ENCODE measurements around the gene MTG2. TPM values are rescaled to one million over a fixed set of nuclear protein-coding genes. Genes with fewer than 3 reads are reported as not detected.

The MTG2 gene
- polyA plus RNA-seq, 1 of the 3 experiments (the other 2 are of a cell fraction) = 42.9 TPM

DNA sequence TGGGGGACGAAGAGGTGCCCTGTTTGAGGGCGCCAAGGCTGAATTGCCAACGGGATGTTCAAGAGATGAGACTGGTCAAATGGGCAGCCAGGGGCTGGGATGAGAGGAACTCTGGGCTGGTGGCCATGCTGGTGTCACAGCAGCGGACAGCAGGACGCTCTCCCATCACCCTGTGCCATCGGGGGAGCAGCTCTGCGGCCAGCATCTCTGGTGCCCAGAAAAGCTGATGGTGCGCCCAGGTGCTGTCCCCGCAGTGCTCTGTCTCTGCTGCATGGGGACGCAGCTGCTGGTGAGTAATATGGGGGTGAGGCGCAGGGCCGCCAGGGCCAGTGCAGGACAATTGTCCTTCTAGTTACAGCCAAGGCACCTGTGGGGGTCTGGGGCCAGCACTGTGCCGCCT is 42.2 kb downstream of the MTG2 start:
- H3K9me3 ChIP-seq = no peaks in the 10 kb centered on the region
- POLR2A ChIA-PET = no interaction called here
- H3F3A ChIP-seq (replicated peaks; ENCODE audit: insufficient read depth) = peaks cover 7% of the 10 kb centered on the region
- H3K9me2 ChIP-seq = no peaks in the 10 kb centered on the region
- CTCF ChIA-PET = interaction anchor here (1.1 to 1.2 kb wide), 2 partner anchors 81 to 157 kb away, joined by 3 read pairs; no protein-coding TSS in a partner anchor
- no peaks in the 10 kb centered on the region for H3K36me3 ChIP-seq (replicated peaks in 1 of 2; ENCODE audit: control insufficient read depth in 1 of 2, insufficient read depth in 2 of 2, low read length in 1 of 2)
- peaks cover 0 to 12% of the 10 kb centered on the region in 2 experiments; a peak in 1 of 4 replicates for H3K4me1 ChIP-seq (ENCODE audit: control insufficient read depth in 1 of 2, insufficient read depth in 2 of 2, low read depth in 1 of 2, low read length in 1 of 2)
- H3K4me3 ChIP-seq (ENCODE audit: low read depth in 2 of 2, low read length in 1 of 2) = no peak overlapping the region
- H3K4me2 ChIP-seq = no peak overlapping the region
- H3K9ac ChIP-seq = no peak overlapping the region
- WGBS (ENCODE audit: low lambda C conversion rate) = 66% methylated on average over 4 of the region's 13 CpGs
- 0 out of 2 replicates have a peak, but pooled peaks cover 8% of the 10 kb centered on the region for H4K20me1 ChIP-seq (ENCODE audit: insufficient read depth)
- H2AFZ ChIP-seq (ENCODE audit: low read depth) = no peak overlapping the region
- H3K27me3 ChIP-seq (ENCODE audit: insufficient read depth) = peaks cover 30% of the 10 kb centered on the region
- TF ChIP-seq GATA2 (CRISPR knock-in tag; IDR thresholded peaks at IDR 0.05) (no peak), MEF2A (IDR thresholded peaks at IDR 0.05; ENCODE audit: borderline replicate concordance, low read depth) (no peak), NFIC (IDR thresholded peaks at IDR 0.05; ENCODE audit: borderline replicate concordance) (no peak), FOXJ3 (CRISPR knock-in tag; IDR thresholded peaks at IDR 0.05) (no peak), RXRA (IDR thresholded peaks at IDR 0.05; ENCODE audit: borderline replicate concordance, low read depth) (no peak), JUND (IDR thresholded peaks at IDR 0.05) (no peak), SMC3 (IDR thresholded peaks at IDR 0.05; ENCODE audit: low read depth, low read length) (no peak)
- TF ChIP-seq, protein P1, sequence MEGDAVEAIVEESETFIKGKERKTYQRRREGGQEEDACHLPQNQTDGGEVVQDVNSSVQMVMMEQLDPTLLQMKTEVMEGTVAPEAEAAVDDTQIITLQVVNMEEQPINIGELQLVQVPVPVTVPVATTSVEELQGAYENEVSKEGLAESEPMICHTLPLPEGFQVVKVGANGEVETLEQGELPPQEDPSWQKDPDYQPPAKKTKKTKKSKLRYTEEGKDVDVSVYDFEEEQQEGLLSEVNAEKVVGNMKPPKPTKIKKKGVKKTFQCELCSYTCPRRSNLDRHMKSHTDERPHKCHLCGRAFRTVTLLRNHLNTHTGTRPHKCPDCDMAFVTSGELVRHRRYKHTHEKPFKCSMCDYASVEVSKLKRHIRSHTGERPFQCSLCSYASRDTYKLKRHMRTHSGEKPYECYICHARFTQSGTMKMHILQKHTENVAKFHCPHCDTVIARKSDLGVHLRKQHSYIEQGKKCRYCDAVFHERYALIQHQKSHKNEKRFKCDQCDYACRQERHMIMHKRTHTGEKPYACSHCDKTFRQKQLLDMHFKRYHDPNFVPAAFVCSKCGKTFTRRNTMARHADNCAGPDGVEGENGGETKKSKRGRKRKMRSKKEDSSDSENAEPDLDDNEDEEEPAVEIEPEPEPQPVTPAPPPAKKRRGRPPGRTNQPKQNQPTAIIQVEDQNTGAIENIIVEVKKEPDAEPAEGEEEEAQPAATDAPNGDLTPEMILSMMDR (IDR thresholded peaks at IDR 0.05) = no peak
- TF ChIP-seq, protein P2, sequence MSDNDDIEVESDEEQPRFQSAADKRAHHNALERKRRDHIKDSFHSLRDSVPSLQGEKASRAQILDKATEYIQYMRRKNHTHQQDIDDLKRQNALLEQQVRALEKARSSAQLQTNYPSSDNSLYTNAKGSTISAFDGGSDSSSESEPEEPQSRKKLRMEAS (IDR thresholded peaks at IDR 0.05; ENCODE audit: low read depth) = no peak
- TF ChIP-seq, protein P3, sequence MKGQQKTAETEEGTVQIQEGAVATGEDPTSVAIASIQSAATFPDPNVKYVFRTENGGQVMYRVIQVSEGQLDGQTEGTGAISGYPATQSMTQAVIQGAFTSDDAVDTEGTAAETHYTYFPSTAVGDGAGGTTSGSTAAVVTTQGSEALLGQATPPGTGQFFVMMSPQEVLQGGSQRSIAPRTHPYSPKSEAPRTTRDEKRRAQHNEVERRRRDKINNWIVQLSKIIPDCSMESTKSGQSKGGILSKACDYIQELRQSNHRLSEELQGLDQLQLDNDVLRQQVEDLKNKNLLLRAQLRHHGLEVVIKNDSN (IDR thresholded peaks at IDR 0.05; ENCODE audit: borderline replicate concordance, low read depth) = no peak
- TF ChIP-seq, protein P4, sequence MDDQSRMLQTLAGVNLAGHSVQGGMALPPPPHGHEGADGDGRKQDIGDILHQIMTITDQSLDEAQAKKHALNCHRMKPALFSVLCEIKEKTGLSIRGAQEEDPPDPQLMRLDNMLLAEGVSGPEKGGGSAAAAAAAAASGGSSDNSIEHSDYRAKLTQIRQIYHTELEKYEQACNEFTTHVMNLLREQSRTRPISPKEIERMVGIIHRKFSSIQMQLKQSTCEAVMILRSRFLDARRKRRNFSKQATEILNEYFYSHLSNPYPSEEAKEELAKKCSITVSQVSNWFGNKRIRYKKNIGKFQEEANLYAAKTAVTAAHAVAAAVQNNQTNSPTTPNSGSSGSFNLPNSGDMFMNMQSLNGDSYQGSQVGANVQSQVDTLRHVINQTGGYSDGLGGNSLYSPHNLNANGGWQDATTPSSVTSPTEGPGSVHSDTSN (IDR thresholded peaks at IDR 0.05) = no peak
- no peak overlapping the region for H3K27ac ChIP-seq (ENCODE audit: low read depth in 2 of 2, low read length in 1 of 2)
- DNase-seq = no peak
- no peaks in the 10 kb centered on the region for H3K79me2 ChIP-seq (ENCODE audit: insufficient read depth)

DNA sequence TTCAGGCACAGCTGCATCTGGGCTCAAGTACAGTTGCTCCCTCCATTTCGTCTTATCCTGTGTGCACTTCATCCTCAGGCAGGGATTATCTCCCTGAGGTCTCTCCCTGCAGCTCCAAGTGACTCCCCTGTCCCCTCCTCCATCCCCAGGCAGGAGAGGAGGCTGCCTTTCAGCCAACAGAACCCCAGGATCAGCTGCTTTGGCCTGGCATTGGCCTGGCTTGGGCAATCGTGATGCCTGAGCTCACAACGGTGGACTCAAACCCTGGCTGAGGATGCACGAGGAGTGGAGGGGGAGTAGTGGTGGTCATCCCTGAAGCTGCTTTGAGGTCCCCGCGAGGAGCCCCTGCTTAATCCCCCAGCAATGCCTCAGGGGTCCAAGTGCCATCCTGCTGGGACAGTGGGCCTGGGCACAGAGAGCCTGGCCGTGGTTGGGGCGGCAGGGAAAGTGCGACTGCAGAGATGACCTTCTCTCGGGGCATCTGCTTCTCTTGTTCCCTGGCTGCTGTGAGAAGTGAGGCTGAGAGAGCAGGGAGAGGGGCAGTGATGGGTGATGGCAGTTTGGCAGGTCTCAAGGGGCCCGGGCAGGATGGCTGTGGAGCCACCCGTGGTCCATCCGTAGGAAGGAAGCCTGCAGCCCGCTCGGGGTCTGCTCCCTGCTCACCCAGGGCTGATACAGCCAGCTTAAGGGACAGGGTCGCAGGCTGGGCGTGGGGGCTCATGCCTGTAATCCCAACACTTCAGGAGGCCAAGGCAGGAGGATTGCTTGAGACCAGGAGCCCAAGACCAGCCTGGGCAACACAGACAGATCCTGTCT is 43.2 kb downstream of the MTG2 start:
- Histone ChIP-seq H3K9me2 (no peaks in the 10 kb centered on the region), H3K4me3 (ENCODE audit: low read depth in 2 of 2, low read length in 1 of 2) (no peak overlapping the region), H2AFZ (ENCODE audit: low read depth) (no peak overlapping the region), H4K20me1 (ENCODE audit: insufficient read depth) (0 out of 2 replicates have a peak, but pooled peaks cover under 1% of the 10 kb centered on the region), H3K36me3 (replicated peaks in 1 of 2; ENCODE audit: control insufficient read depth in 1 of 2, insufficient read depth in 2 of 2, low read length in 1 of 2) (no peaks in the 10 kb centered on the region), H3K9me3 (no peaks in the 10 kb centered on the region), H3K9ac (no peak overlapping the region), H3K4me2 (no peak overlapping the region), H3K79me2 (ENCODE audit: insufficient read depth) (no peaks in the 10 kb centered on the region), H3K27me3 (ENCODE audit: insufficient read depth) (peaks cover 24% of the 10 kb centered on the region), H3F3A (replicated peaks; ENCODE audit: insufficient read depth) (peaks cover 7% of the 10 kb centered on the region), H3K4me1 (ENCODE audit: control insufficient read depth in 1 of 2, insufficient read depth in 2 of 2, low read depth in 1 of 2, low read length in 1 of 2) (peaks cover 0 to 7% of the 10 kb centered on the region in 2 experiments; a peak in 1 of 4 replicates), H3K27ac (ENCODE audit: low read depth in 2 of 2, low read length in 1 of 2) (no peak overlapping the region)
- DNase-seq = no peak
- POLR2A ChIA-PET = no interaction called here
- WGBS (ENCODE audit: low lambda C conversion rate) = 53% methylated on average over 16 of the region's 17 CpGs
- CTCF ChIA-PET = interaction anchor here (0.9 to 1.7 kb wide), 4 partner anchors 10 to 257 kb away, joined by 3 to 6 read pairs (median 3); no protein-coding TSS in a partner anchor
- TF ChIP-seq YY1 (IDR thresholded peaks at IDR 0.05; ENCODE audit: low read depth) (no peak), ELF1 (IDR thresholded peaks at IDR 0.05) (no peak), SMC3 (IDR thresholded peaks at IDR 0.05; ENCODE audit: low read depth, low read length) (no peak), NRF1 (IDR thresholded peaks at IDR 0.05; ENCODE audit: low read depth, low read length) (no peak), EP300 (IDR thresholded peaks at IDR 0.05; ENCODE audit: borderline replicate concordance in 1 of 2, low read depth in 1 of 2, low read length in 1 of 2) (no peak)
- TF ChIP-seq, protein P5, sequence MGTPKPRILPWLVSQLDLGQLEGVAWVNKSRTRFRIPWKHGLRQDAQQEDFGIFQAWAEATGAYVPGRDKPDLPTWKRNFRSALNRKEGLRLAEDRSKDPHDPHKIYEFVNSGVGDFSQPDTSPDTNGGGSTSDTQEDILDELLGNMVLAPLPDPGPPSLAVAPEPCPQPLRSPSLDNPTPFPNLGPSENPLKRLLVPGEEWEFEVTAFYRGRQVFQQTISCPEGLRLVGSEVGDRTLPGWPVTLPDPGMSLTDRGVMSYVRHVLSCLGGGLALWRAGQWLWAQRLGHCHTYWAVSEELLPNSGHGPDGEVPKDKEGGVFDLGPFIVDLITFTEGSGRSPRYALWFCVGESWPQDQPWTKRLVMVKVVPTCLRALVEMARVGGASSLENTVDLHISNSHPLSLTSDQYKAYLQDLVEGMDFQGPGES (IDR thresholded peaks at IDR 0.05; ENCODE audit: low read depth, low read length) = no peak
- TF ChIP-seq, protein P4 (IDR thresholded peaks at IDR 0.05) = no peak
- TF ChIP-seq, protein P1 (IDR thresholded peaks at IDR 0.05) = no peak
